ENCODE data around the gene AKR1E2.

- TF ChIP-seq POLR2AphosphoS5 (IDR thresholded peaks at IDR 0.05) (no peak), CTCF (IDR thresholded peaks at IDR 0.05) (no peak)
Observed at GRCh38 chr10:4813023-4813422, 13.0 kb upstream of the AKR1E2 start.
